NCI-H526 treated with DMSO at 0.1 percent for 48 hours (cell line): Measurements from ENCODE around the gene HNF1B.
"Not testable (repeated sequence)": the region's sequence is repeated elsewhere in the genome, so short reads cannot be mapped to it uniquely, and the experiment has no call there.

ENCODE experiments used
- DNase-seq: peaks from one replicate; lab custom pipeline; 2025; lab: John Stamatoyannopoulos, UW

The HNF1B gene

GRCh38 chr17:37701496-37701898 lies 43.4 kb downstream of the HNF1B start:
- no peak for DNase-seq

DNA sequence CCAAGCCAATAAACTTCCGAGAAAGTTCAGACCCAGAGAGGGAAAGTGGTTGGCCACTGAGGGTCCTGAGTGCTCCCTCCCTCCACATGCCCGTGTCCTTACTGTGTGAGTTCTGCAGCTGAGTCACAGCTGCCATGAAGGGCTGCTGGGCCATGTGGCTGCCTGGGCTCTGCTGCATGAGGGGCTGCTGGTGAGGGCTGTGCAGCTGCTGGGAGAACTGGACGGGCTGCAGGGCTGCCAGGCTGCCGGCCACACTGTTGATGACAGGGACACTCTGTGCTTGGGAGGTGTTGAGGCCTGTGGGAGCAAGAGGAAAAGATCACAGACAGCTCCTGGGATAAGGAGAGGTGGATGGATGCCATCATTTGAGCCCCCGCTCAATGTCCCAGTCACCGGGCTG lies 44.0 kb downstream of the HNF1B start:
- no peak for DNase-seq

DNA sequence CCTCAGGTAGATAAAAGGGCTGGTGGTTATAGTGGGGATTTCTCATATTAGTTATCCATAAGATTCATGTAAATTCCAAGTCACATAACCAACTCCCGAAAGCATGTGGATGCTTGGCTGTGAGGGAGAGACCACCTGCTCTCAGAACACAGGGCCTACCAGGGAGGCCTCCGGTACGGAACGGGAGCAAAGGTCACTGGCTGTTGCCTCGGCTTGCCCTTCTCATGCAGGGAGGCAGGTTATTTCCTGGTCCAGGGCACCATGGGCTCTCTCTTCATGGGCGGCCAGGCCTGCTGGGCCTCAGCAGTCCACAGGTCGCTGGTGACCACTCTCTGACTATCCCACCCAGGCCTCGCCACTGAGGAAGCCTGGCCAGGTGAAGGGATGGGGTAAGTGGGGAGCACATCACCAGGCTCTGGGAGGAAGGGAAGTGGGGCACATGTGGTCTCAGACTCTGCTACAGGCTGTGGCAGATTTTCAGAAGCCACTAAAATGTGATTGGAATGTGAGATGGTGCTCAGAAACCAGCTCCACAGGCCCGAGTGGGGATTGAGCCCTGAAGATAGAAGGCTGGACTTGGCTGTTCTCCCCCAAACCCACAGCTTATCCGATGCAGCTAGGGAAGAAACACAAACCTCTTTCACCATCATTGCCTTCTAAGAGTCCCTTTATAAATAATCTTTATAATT lies 45.4 kb downstream of the HNF1B start:
- no peak for DNase-seq

DNA sequence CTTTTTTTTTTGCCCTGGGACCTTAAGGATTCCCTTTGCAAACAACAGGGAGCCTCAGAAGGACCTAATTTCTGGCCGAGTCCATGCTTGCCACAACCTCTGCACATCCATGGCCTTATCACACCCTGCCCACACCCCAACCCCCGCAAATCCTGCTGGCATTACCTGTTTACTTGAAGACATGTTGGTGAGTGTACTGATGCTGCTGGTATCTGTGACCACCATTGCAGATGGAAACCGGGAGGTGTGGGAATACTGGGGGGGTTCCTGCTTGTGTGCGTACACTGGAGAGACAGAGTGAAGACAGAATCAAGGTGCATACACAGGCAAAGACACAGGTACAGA lies 46.0 kb downstream of the HNF1B start:
- DNase-seq, result no peak

DNA sequence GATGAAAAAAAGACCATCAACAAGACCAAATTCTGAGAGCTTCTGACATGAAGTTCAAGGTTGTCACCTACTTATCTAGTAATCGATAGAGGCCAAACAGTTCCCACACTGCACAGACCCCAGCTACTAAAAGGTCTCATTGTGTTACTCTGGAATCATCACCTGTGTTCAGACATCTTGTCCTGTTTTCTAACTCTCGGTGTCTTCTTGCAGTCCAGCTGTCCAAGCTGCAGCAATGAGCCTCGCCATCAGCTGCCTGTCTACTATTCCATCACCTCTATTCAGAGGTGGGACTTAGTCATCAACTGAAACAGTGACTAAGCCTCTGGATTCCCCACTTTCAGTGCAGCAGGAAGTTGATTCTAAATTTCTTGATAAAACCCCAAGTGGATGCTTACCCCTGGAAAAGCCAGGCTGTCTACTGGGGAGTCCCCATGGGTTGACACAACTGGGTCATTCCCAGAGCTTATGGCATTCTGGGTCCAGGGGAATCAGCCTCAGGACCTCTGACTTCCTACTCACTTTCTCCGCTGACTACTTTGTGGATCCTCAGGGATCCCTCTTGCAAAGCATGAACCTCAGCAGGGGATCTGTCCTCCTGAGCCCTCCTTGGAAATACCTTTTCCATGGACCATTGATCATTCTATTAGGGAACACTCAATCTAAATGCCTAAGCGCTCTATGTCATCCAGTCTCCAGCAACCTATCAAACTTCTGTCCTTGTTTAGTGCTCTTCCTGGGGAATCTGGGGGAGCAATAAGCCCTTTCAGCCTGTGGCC lies 46.5 kb downstream of the HNF1B start:
- DNase-seq, result no peak

- no peak for DNase-seq
These were observed 47.5 kb downstream of the HNF1B start for GRCh38 chr17:37697381-37697780.

- no peak for DNase-seq
These were observed 48.5 kb downstream of the HNF1B start for GRCh38 chr17:37696366-37696765.

DNA sequence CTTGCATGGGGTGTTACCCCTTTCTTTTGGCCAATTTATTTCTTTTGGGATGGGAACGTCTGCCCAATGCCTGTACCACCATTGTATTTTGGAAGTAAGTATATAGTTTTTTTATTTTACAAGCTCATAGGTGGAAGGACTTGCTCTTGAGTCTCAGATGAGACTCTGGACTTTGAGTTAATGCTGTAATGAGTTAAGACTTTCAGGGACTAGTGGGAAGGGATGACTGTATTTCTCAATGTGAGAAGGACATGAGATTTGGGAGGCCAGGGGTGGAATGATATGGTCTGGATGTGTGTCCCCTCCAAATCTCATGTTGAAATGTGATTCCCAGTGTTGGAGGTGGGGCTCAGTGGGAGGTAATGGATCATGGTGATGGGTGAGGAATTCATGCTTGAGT lies 49.1 kb downstream of the HNF1B start:
- no peak for DNase-seq

GRCh38 chr17:37694734-37695133 lies 50.1 kb downstream of the HNF1B start:
- no peak for DNase-seq

DNA sequence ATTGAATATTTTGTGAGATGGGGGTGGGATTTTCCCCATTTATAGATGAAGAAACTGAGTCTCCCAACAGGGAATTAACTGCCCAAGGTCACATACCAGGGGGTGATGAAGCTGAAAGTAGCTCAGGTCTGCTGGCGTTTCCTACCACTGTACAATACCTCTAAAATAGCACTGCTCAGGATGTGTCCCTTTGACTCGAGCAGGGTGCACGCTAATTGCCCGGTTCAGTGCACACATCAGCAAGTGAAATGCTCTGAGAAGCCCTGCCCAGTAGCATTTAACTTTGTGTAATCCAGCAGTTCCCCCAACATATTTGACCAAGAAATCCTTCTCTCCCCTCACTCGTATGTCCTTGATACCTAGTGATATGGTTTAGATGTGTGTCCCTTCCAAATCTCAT lies 51.5 kb downstream of the HNF1B start:
- no peak for DNase-seq

GRCh38 chr17:37691807-37692206 lies 53.1 kb downstream of the HNF1B start:
- DNase-seq, result no peak

GRCh38 chr17:37689317-37689716 lies 55.5 kb downstream of the HNF1B start:
- no peak for DNase-seq

GRCh38 chr17:37683454-37683984 lies 61.3 kb downstream of the HNF1B start:
- no peak for DNase-seq

DNA sequence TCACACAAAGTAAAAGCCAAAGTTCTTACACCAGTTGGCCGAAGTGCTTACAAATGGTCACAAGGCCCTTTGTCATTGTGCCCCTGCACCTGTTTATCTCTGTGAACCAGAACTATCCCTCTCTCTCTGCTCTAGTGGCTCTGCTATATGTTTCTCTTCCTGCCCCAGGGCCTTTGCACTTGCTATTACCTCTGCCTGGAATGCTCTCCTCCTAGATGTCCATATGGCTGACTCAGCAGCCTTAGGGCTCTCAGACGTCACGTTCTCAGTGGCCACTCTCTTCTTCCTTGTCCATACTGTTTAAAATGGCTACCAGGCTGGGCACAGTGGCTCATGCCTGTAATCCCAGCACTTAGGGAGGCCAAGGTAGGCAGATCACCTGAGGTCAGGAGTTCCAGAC lies 62.9 kb downstream of the HNF1B start:
- DNase-seq, result no peak

DNA sequence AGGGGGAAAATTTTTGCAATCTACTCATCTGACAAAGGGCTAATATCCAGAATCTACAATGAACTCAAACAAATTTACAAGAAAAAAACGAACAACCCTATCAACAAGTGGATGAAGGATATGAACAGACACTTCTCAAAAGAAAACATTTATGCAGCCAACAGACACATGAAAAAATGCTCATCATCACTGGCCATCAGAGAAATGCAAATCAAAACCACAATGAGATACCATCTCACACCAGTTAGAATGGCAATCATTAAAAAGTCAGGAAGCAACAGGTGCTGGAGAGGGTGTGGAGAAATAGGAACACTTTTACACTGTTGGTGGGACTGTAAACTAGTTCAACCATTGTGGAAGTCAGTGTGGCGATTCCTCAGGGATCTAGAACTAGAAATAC lies 64.9 kb downstream of the HNF1B start:
- DNase-seq, result not testable (repeated sequence)

GRCh38 chr17:37678036-37678435 lies 66.8 kb downstream of the HNF1B start:
- no peak for DNase-seq

- DNase-seq, result no peak
These were observed 67.8 kb downstream of the HNF1B start for GRCh38 chr17:37677021-37677420.

DNA sequence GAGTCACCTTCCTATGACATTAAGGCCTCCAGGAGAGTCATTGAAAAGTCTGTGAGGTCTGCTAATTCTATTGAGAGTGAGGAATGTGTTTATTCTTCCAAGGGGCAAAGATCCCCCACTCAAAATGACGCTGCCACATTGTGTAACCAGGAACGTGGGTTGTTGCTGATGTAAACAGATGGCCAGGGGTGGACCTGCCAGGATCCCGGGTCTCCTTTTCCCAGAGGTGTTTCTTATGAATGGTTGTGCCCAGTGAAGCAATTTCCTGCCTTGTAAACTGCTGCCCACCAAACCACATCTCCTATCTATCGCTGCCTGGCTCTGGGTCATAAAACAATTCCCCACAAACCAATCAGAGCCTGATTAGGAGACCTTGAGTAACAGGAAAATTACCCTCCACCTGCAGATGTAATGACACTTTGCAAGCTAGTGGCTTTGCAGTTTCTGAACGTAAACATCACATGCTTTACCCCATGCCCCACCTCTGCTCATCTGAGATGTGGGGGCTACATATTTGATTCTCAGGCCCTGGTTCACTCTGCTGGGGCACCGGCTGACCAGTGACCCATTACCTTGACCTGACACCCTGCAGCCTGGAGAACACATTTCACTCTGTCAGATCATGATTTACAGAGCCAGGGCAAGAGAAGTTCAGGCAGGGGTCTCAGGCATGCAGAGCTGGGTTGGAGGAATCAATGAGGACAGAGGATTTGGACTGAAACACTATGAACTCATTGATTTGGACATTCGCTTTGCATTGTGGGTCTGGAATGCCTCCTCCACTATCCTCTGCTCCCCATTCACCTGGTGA lies 68.5 kb downstream of the HNF1B start:
- no peak for DNase-seq

DNA sequence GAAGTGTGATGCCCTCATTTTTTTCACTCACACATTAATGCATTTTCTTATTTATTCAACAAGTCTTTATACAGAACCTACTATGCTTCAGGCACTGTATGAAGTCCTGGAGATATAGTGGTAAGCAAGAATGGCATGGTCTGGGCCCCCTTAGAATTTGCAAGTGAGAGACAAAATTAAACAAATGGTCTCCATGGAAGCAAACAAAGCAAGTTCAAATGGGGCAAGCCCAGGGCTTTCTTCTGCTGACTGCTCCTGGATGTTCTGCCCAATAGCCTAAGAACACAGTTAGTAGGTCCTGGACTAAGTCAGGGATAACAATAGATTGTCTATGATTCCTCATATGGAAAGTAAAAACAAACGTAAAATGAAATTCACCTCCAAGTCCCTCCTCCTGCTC lies 70.3 kb downstream of the HNF1B start:
- DNase-seq, result peak; percentile 12

DNA sequence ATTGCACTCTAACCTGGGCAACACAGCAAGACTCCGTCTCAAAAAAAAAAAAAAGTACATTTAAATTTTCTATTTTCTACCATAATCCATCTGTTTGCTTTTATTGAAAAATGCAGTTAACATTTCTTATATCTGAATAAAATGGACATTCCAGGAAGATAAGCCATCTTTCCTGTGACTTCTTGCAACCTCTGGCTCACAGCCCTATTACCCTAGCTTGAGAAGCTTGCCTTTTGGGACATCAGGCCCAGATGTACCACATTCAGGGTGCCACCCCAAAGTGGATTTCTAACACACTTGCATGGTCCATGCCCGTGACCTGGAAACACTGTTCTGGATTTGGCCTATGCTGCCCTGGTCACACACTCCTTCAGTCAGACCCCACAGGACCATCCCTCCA lies 71.5 kb downstream of the HNF1B start:
- no peak for DNase-seq

DNA sequence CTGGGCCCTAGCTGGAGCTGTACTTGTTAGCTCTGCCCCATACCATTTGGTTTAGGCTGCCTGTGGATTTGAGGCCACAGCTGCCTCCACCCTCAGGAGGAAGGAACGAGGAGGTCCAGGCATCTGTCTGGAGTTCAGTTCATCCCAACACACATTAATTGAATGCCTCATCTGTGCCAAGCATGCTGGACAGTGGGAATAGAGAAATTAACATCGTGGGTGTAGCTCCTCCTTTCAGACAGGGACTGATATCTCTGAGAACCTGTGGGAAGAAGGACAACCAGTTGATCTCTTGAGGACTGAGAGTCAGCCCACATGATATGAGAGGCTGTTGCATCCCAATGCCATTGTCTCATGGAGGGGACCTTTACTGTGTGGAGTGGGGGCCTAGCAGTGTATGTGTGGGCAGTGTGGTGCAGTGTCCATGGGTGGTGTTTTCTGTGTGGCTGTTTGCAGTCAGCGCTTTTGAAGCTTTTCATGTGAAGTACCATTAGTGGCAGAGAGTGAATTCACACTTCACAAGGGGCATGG lies 72.2 kb downstream of the HNF1B start:
- DNase-seq, result no peak

GRCh38 chr17:37671824-37672547 lies 72.9 kb downstream of the HNF1B start:
- no peak for DNase-seq
